ENCODE measurements around the gene NMNAT1.
A peak's percentile ranks its signal among the peaks of the same experiment; 100 is the strongest.
"Not testable (repeated sequence)": the region's sequence is repeated elsewhere in the genome, so short reads cannot be mapped to it uniquely, and the experiment has no call there.

Gene NMNAT1

DNA sequence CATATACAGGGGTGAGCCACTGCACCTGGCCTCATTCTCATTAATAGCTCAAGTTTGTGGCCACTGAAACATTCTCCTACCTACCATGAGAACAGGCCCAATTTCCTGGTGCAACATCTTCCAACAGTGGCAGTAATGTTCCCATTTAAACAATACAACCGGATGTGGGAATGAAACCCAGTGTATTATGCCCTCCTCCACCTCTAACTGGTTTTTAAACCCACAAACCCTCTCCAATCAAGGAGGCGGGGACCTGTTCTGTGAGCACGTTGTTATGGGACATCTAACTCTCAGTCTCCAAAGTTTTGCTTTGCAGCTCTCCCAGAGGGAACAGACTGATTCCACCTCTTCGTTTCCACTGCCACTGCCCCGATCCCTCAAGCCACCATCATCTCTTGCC lies 35.8 kb upstream of the NMNAT1 start:
- Histone ChIP-seq H3K9me3 (ENCODE audit: control insufficient read depth, insufficient read depth, low read length) (no peaks in the 10 kb centered on the region), H3K4me1 (ENCODE audit: control insufficient read depth, insufficient read depth, low read length) (peaks cover 4% of the 10 kb centered on the region; the same call in 1 of the 2 replicates), H3K36me3 (ENCODE audit: control insufficient read depth, insufficient read depth, low read length) (no peaks in the 10 kb centered on the region), H3K27ac (ENCODE audit: low read length) (no peak overlapping the region), H3K4me3 (ENCODE audit: low read length) (no peak overlapping the region), H3K27me3 (ENCODE audit: control insufficient read depth, insufficient read depth, low read length) (no peaks in the 10 kb centered on the region)
- WGBS (ENCODE audit: insufficient coverage, insufficient read length): no CpG with 5 or more reads among the region's 5 CpGs
- no peak for DNase-seq (ENCODE audit: low read depth, low spot score)

DNA sequence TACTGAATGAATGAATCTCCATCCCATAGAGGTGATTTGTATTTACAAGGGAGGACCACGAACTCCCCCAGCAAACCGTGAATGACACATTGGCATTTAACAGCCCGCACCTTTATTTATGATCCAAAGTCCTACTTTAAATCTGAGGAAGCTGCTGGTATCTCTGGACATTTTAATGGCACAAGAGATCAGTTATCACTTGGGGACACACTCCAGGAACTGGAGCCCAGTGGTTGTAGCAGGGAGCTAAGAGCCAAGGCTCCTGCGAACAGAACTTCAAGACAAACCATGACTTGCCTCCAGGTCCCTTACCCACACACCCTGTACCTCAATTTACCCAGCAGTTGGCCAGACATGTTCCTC lies 34.4 kb upstream of the NMNAT1 start:
- DNase-seq (ENCODE audit: low read depth, low spot score): no peak
- Histone ChIP-seq H3K9me3 (ENCODE audit: control insufficient read depth, insufficient read depth, low read length) (no peaks in the 10 kb centered on the region), H3K27ac (ENCODE audit: low read length) (no peak overlapping the region), H3K4me1 (ENCODE audit: control insufficient read depth, insufficient read depth, low read length) (peaks cover 4% of the 10 kb centered on the region; the same call in 1 of the 2 replicates), H3K27me3 (ENCODE audit: control insufficient read depth, insufficient read depth, low read length) (no peaks in the 10 kb centered on the region), H3K4me3 (ENCODE audit: low read length) (no peak overlapping the region; the same call in 1 of the 2 replicates), H3K36me3 (ENCODE audit: control insufficient read depth, insufficient read depth, low read length) (no peaks in the 10 kb centered on the region)
- no CpG with 5 or more reads among the region's 4 CpGs for WGBS (ENCODE audit: insufficient coverage, insufficient read length)

DNA sequence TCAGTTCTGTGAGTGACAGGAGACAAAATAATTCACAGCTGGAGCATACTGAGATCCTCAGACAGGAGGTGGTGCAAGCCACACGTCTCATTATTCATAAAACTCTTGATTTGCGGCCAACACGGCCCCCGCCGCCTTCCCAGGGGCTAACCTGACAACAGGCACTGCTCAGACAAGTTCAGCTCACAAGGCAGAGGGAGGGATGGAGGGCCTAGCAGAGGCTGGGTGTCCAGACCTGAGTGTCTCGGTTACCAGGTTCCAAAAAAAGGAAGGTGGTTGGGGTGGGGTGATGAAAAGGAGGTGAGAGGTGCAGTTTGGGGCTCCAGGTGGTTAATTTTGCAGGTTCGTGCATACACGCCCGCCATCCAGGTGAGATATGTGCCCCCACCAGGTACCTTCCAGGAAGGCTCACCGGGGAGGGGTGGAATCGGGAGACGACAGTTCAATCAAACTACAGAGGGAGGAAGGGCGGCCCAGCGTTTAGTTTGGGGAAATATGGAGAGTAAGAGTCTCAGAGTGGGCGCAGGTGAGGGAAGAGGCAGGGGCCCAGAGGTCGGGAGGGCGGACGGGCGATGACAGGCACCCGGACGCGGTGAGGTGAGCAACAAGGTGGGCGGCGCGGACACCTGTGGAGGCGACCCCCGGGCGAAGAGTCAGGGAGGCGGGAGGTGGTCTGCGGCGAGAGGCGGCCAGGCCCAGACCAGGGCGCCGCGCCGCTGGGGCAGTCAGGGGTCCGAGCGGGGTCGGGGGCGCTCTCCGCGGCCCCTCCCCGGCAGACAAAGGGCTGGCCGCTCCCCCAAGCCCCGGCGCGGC lies 33.8 kb upstream of the NMNAT1 start:
- Histone ChIP-seq H3K27ac (ENCODE audit: low read length) (no peak overlapping the region), H3K9me3 (ENCODE audit: control insufficient read depth, insufficient read depth, low read length) (no peaks in the 10 kb centered on the region), H3K36me3 (ENCODE audit: control insufficient read depth, insufficient read depth, low read length) (no peaks in the 10 kb centered on the region), H3K4me1 (ENCODE audit: control insufficient read depth, insufficient read depth, low read length) (peaks cover 4% of the 10 kb centered on the region; the same call in 1 of the 2 replicates), H3K4me3 (ENCODE audit: low read length) (peak overlapping the region; percentile 72), H3K27me3 (ENCODE audit: control insufficient read depth, insufficient read depth, low read length) (no peaks in the 10 kb centered on the region)
- no peak for DNase-seq (ENCODE audit: low read depth, low spot score)
- WGBS (ENCODE audit: insufficient coverage, insufficient read length): no CpG with 5 or more reads among the region's 47 CpGs

- H3K4me1 ChIP-seq (ENCODE audit: control insufficient read depth, insufficient read depth, low read length): peaks cover 4% of the 10 kb centered on the region; the same call in 1 of the 2 replicates
- no peaks in the 10 kb centered on the region for H3K27me3 ChIP-seq (ENCODE audit: control insufficient read depth, insufficient read depth, low read length)
- H3K36me3 ChIP-seq (ENCODE audit: control insufficient read depth, insufficient read depth, low read length): no peaks in the 10 kb centered on the region
- no CpG with 5 or more reads among the region's 55 CpGs for WGBS (ENCODE audit: insufficient coverage, insufficient read length)
- H3K27ac ChIP-seq (ENCODE audit: low read length): no peak within 1 kb of the TSS
- no peak for DNase-seq (ENCODE audit: low read depth, low spot score)
- H3K4me3 ChIP-seq (ENCODE audit: low read length): peak within 1 kb of the TSS; percentile 72
- no peaks in the 10 kb centered on the region for H3K9me3 ChIP-seq (ENCODE audit: control insufficient read depth, insufficient read depth, low read length)
These were observed 33.2 kb upstream of the NMNAT1 start, which contains the start of gene CTNNBIP1 for GRCh38 chr1:9910076-9910422. CTNNBIP1 (minus strand) TSS chr1:9910269; CDS start chr1:9872064, 38,205 bp downstream.

DNA sequence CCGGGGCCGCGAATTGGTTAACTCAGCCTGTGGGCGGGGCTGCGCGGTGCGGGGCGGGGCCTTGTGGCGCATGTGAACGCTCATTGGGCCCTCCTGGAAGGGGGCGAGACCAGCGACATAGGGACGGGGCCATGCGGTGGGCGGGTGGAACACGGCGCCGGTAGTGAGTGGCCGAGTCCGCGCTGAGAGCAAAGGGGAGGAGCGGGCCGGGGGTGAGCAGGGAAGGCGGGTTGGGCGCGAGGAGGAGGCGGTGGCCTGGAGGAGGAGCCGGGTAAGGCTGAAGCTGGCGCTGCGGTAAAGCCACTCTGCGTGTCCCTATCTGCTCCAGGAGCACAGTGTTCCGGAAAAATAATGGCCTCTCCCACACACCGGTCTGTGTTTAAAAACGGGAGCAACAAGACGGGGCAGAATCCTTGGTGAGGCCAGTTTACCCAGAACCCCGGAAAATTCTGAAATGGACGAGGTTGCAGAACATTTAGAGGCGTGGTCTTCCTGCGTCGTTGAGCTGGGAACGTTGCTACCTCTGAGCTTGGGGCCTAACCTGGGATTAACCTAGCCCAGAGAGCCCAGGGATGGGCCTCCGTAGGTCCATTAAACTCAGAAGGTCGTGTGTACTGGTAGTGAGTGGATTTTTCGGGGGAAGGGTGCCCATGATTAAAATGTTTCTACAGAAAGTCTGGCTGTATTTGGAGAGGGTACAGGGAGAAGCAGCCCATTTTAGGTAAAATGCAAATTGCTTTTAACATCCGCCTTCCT lies 32.7 kb upstream of the NMNAT1 start:
- H3K36me3 ChIP-seq (ENCODE audit: control insufficient read depth, insufficient read depth, low read length): no peaks in the 10 kb centered on the region
- peak overlapping the region; percentile 66; the same call in 1 of the 2 replicates for H3K4me3 ChIP-seq (ENCODE audit: low read length)
- DNase-seq (ENCODE audit: low read depth, low spot score): peak; percentile 91
- no peaks in the 10 kb centered on the region for H3K9me3 ChIP-seq (ENCODE audit: control insufficient read depth, insufficient read depth, low read length)
- no CpG with 5 or more reads among the region's 45 CpGs for WGBS (ENCODE audit: insufficient coverage, insufficient read length)
- peaks cover 4% of the 10 kb centered on the region; the same call in 1 of the 2 replicates for H3K4me1 ChIP-seq (ENCODE audit: control insufficient read depth, insufficient read depth, low read length)
- no peaks in the 10 kb centered on the region for H3K27me3 ChIP-seq (ENCODE audit: control insufficient read depth, insufficient read depth, low read length)
- H3K27ac ChIP-seq (ENCODE audit: low read length): no peak overlapping the region

- Histone ChIP-seq H3K36me3 (ENCODE audit: control insufficient read depth, insufficient read depth, low read length) (no peaks in the 10 kb centered on the region), H3K27me3 (ENCODE audit: control insufficient read depth, insufficient read depth, low read length) (no peaks in the 10 kb centered on the region), H3K4me1 (ENCODE audit: control insufficient read depth, insufficient read depth, low read length) (peaks cover 4% of the 10 kb centered on the region; the same call in 1 of the 2 replicates), H3K4me3 (ENCODE audit: low read length) (no peak overlapping the region), H3K27ac (ENCODE audit: low read length) (no peak overlapping the region), H3K9me3 (ENCODE audit: control insufficient read depth, insufficient read depth, low read length) (no peaks in the 10 kb centered on the region)
- DNase-seq (ENCODE audit: low read depth, low spot score): no peak
- WGBS (ENCODE audit: insufficient coverage, insufficient read length): no CpG with 5 or more reads among the region's 12 CpGs
These were observed 30.9 kb upstream of the NMNAT1 start for GRCh38 chr1:9912264-9912936.

DNA sequence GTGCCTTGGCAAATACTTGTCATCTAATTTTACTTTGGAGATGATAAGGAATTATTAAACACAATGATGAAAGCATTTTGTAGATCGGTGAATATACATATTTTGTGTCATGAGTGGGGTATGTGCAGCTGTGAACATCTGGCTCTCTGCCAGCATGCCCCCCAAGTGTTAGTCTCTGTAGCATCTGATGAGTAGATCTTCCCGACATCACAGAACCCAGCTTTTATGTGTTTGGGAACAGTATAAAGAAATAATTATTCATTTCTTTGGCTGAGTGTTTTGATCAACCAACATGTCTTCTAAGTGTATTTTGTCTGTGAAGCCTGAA lies 28.7 kb upstream of the NMNAT1 start:
- no peaks in the 10 kb centered on the region for H3K4me1 ChIP-seq (ENCODE audit: control insufficient read depth, insufficient read depth, low read length)
- H3K36me3 ChIP-seq (ENCODE audit: control insufficient read depth, insufficient read depth, low read length): no peaks in the 10 kb centered on the region
- no peaks in the 10 kb centered on the region for H3K9me3 ChIP-seq (ENCODE audit: control insufficient read depth, insufficient read depth, low read length)
- no peak for DNase-seq (ENCODE audit: low read depth, low spot score)
- H3K4me3 ChIP-seq (ENCODE audit: low read length): no peak overlapping the region
- no peak overlapping the region for H3K27ac ChIP-seq (ENCODE audit: low read length)
- no peaks in the 10 kb centered on the region for H3K27me3 ChIP-seq (ENCODE audit: control insufficient read depth, insufficient read depth, low read length)
- WGBS (ENCODE audit: insufficient coverage, insufficient read length): no CpG with 5 or more reads among the region's 2 CpGs

GRCh38 chr1:9916452-9916851 lies 26.8 kb upstream of the NMNAT1 start:
- WGBS (ENCODE audit: insufficient coverage, insufficient read length): no CpG with 5 or more reads among the region's 2 CpGs
- Histone ChIP-seq H3K9me3 (ENCODE audit: control insufficient read depth, insufficient read depth, low read length) (no peaks in the 10 kb centered on the region), H3K27ac (ENCODE audit: low read length) (no peak overlapping the region), H3K27me3 (ENCODE audit: control insufficient read depth, insufficient read depth, low read length) (no peaks in the 10 kb centered on the region), H3K36me3 (ENCODE audit: control insufficient read depth, insufficient read depth, low read length) (no peaks in the 10 kb centered on the region), H3K4me1 (ENCODE audit: control insufficient read depth, insufficient read depth, low read length) (no peaks in the 10 kb centered on the region), H3K4me3 (ENCODE audit: low read length) (no peak overlapping the region)
- no peak for DNase-seq (ENCODE audit: low read depth, low spot score)

GRCh38 chr1:9917495-9917894 lies 25.8 kb upstream of the NMNAT1 start:
- not testable (repeated sequence) for H3K4me1 ChIP-seq (ENCODE audit: control insufficient read depth, insufficient read depth, low read length); H3K27me3 ChIP-seq (ENCODE audit: control insufficient read depth, insufficient read depth, low read length); H3K36me3 ChIP-seq (ENCODE audit: control insufficient read depth, insufficient read depth, low read length); H3K27ac ChIP-seq (ENCODE audit: low read length); H3K9me3 ChIP-seq (ENCODE audit: control insufficient read depth, insufficient read depth, low read length); H3K4me3 ChIP-seq (ENCODE audit: low read length); DNase-seq (ENCODE audit: low read depth, low spot score)
- WGBS (ENCODE audit: insufficient coverage, insufficient read length): no CpG with 5 or more reads among the region's 3 CpGs

GRCh38 chr1:9917901-9918300 lies 25.4 kb upstream of the NMNAT1 start:
- H3K4me3 ChIP-seq (ENCODE audit: low read length): no peak overlapping the region
- H3K4me1 ChIP-seq (ENCODE audit: control insufficient read depth, insufficient read depth, low read length): no peaks in the 10 kb centered on the region
- WGBS (ENCODE audit: insufficient coverage, insufficient read length): no CpG with 5 or more reads among the region's 1 CpG
- DNase-seq (ENCODE audit: low read depth, low spot score): no peak
- no peaks in the 10 kb centered on the region for H3K9me3 ChIP-seq (ENCODE audit: control insufficient read depth, insufficient read depth, low read length)
- no peak overlapping the region for H3K27ac ChIP-seq (ENCODE audit: low read length)
- H3K27me3 ChIP-seq (ENCODE audit: control insufficient read depth, insufficient read depth, low read length): no peaks in the 10 kb centered on the region
- H3K36me3 ChIP-seq (ENCODE audit: control insufficient read depth, insufficient read depth, low read length): no peaks in the 10 kb centered on the region
